DOHH2 (cell line): ENCODE measurements around the gene IFT88.

Experiments
- H3F3A ChIP-seq: fragments of 200-600 bp; sonication (generic), shearing (Covaris generic); 2 replicates; pipeline ENCODE4 v1.6.0; 2016; ENCODE audit warnings: antibody characterized with exemption, mild to moderate bottlenecking; ENCODE audit not compliant: control insufficient read depth, insufficient read depth
- H3K27ac ChIP-seq: fragments of 200-600 bp; sonication (generic); 2 replicates; pipeline ENCODE4 v1.5.1; 2014; ENCODE audit warnings: low read depth, mild to moderate bottlenecking, low read length, moderate library complexity
- H3K27me3 ChIP-seq: fragments of 200-600 bp; sonication (generic); 2 replicates; pipeline ENCODE4 v1.6.1; 2014; ENCODE audit warnings: mild to moderate bottlenecking, low read length, mixed read lengths; ENCODE audit not compliant: control insufficient read depth
- H3K36me3 ChIP-seq: fragments of 200-600 bp; sonication (generic); 2 replicates; pipeline ENCODE4 v1.6.1; 2014; ENCODE audit warnings: mild to moderate bottlenecking, low read length, moderate library complexity, mixed read lengths; ENCODE audit not compliant: control insufficient read depth
- H3K4me1 ChIP-seq: fragments of 200-600 bp; sonication (generic); 2 replicates; pipeline ENCODE4 v1.6.1; 2014; ENCODE audit warnings: mild to moderate bottlenecking, low read length, mixed read lengths; ENCODE audit not compliant: control insufficient read depth
- H3K4me2 ChIP-seq: fragments of 200-600 bp; sonication (generic); 2 replicates; pipeline ENCODE4 v1.6.0; 2014; ENCODE audit warnings: mild to moderate bottlenecking, low read length, moderate library complexity
- H3K4me3 ChIP-seq: fragments of 200-600 bp; sonication (generic); 2 replicates; pipeline ENCODE4 v1.5.1; 2014; ENCODE audit warnings: mild to moderate bottlenecking, low read length, mixed read lengths
- H3K79me2 ChIP-seq: fragments of 200-600 bp; sonication (generic); 2 replicates; pipeline ENCODE4 v1.6.1; 2014; ENCODE audit warnings: mild to moderate bottlenecking, low read length, mixed read lengths; ENCODE audit not compliant: control insufficient read depth
- H3K9me2 ChIP-seq: fragments of 200-600 bp; sonication (generic); replicated peaks from 2 replicates; pipeline ENCODE4 v1.6.1; 2014; ENCODE audit warnings: mild to moderate bottlenecking, low read length, mixed read lengths; ENCODE audit not compliant: control insufficient read depth
- H3K9me3 ChIP-seq: fragments of 200-600 bp; sonication (generic); 2 replicates; pipeline ENCODE4 v1.6.1; 2014; ENCODE audit warnings: antibody characterized with exemption, low read length, mixed read lengths; ENCODE audit not compliant: control insufficient read depth, insufficient read depth
- H4K20me1 ChIP-seq: fragments of 200-600 bp; sonication (generic); 2 replicates; pipeline ENCODE4 v1.6.0; 2014; ENCODE audit warnings: low read depth, mild to moderate bottlenecking, antibody characterized with exemption, low read length, moderate library complexity; ENCODE audit not compliant: control insufficient read depth, insufficient read depth
- EZH2phosphoT487 ChIP-seq: fragments of 200-600 bp; sonication (generic); IDR thresholded peaks from 2 replicates; pipeline ENCODE4 v1.6.1; 2017; ENCODE audit warnings: borderline replicate concordance, mild to moderate bottlenecking, antibody characterized with exemption, low read length, moderate library complexity, mixed read lengths
- TF ChIP-seq, protein P1 (sequence below): fragments of 200-600 bp; sonication (generic); IDR thresholded peaks from one replicate; pipeline ENCODE4 v1.5.1; 2014; ENCODE audit warnings: antibody characterized with exemption, mild to moderate bottlenecking, low read depth, low read length; ENCODE audit not compliant: poor library complexity, severe bottlenecking

The IFT88 gene

DNA sequence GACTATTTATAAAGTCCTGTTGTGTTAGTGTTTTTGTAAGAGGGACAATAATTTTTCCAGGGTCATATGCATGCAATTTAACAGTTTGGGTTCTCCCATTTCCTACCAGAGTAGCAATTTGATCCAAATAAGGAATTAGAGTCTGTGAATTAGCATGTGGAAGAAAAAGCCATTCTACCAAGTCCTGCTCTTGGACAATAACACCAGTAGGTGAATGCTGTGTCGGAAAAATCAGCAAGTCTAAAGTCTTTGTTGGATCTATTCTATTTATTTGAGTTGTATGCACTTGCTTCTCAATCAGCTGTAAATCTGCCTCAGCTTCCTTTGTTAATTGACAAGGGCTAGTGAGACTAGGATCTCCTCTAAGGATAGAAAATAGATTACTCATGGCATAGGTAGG is 115.1 kb downstream of the IFT88 start:
- Histone ChIP-seq H3K79me2 (no peaks in the 10 kb centered on the region), H3K4me1 (no peaks in the 10 kb centered on the region), H3F3A (no peaks in the 10 kb centered on the region), H3K4me3 (no peak overlapping the region), H3K27me3 (no peaks in the 10 kb centered on the region), H3K9me3 (no peaks in the 10 kb centered on the region), H4K20me1 (no peaks in the 10 kb centered on the region), H3K27ac (no peak overlapping the region), H3K36me3 (no peaks in the 10 kb centered on the region), H3K9me2 (no peaks in the 10 kb centered on the region), H3K4me2 (no peak overlapping the region)
- no peak for TF ChIP-seq EZH2phosphoT487
- TF ChIP-seq, protein P1, sequence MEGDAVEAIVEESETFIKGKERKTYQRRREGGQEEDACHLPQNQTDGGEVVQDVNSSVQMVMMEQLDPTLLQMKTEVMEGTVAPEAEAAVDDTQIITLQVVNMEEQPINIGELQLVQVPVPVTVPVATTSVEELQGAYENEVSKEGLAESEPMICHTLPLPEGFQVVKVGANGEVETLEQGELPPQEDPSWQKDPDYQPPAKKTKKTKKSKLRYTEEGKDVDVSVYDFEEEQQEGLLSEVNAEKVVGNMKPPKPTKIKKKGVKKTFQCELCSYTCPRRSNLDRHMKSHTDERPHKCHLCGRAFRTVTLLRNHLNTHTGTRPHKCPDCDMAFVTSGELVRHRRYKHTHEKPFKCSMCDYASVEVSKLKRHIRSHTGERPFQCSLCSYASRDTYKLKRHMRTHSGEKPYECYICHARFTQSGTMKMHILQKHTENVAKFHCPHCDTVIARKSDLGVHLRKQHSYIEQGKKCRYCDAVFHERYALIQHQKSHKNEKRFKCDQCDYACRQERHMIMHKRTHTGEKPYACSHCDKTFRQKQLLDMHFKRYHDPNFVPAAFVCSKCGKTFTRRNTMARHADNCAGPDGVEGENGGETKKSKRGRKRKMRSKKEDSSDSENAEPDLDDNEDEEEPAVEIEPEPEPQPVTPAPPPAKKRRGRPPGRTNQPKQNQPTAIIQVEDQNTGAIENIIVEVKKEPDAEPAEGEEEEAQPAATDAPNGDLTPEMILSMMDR: no peak

DNA sequence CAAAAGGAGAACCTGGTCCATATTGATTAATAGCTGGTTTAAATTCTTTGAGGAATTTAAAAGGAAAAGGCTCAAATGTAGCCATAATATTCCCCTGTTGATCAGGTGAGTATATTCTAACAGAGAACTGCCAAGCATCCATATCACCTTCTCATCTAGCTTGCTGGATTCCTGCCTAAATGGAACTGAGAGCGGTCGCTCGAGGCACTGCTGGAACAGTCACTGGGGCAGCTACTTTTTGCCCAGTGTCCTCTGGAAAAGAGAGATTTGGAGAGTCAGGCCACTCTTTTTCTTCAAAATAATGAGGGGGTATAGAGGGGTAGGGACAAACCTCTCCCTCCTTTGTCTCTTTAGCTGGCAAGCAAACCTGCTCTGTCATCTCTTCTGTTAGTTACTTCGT is 117.1 kb downstream of the IFT88 start:
- Histone ChIP-seq H3K9me2 (no peaks in the 10 kb centered on the region), H3K4me3 (no peak overlapping the region), H3K36me3 (no peaks in the 10 kb centered on the region), H3K4me2 (no peak overlapping the region), H3F3A (no peaks in the 10 kb centered on the region), H3K27me3 (no peaks in the 10 kb centered on the region), H3K79me2 (no peaks in the 10 kb centered on the region), H4K20me1 (no peaks in the 10 kb centered on the region), H3K9me3 (no peaks in the 10 kb centered on the region), H3K27ac (no peak overlapping the region), H3K4me1 (no peaks in the 10 kb centered on the region)
- TF ChIP-seq EZH2phosphoT487: no peak
- TF ChIP-seq, protein P1: no peak

DNA sequence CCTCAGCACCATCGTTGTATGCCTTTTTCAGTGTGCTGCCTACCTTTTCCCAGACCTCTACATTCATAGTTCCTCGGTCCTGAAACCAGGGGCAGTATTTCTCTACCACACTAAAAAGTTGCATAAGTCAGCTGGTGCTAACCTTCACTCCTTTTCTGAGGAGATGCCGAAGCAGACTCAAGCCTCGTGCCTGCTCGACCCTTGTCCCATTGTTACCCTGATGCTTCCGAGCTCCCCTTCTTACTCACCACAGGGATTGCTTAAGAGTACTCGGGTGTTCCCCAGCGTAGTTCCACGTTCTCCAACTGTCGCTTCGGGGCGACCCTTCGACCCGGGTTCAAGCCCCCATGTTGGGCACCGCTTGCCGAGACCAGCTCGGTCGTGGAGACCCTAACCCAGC is 117.6 kb downstream of the IFT88 start:
- Histone ChIP-seq H3K36me3 (no peaks in the 10 kb centered on the region), H4K20me1 (no peaks in the 10 kb centered on the region), H3K4me1 (no peaks in the 10 kb centered on the region), H3K9me2 (no peaks in the 10 kb centered on the region), H3K27ac (no peak overlapping the region), H3K9me3 (no peaks in the 10 kb centered on the region), H3K4me3 (no peak overlapping the region), H3F3A (no peaks in the 10 kb centered on the region), H3K79me2 (no peaks in the 10 kb centered on the region), H3K4me2 (no peak overlapping the region), H3K27me3 (no peaks in the 10 kb centered on the region)
- TF ChIP-seq, protein P1: no peak
- no peak for TF ChIP-seq EZH2phosphoT487

DNA sequence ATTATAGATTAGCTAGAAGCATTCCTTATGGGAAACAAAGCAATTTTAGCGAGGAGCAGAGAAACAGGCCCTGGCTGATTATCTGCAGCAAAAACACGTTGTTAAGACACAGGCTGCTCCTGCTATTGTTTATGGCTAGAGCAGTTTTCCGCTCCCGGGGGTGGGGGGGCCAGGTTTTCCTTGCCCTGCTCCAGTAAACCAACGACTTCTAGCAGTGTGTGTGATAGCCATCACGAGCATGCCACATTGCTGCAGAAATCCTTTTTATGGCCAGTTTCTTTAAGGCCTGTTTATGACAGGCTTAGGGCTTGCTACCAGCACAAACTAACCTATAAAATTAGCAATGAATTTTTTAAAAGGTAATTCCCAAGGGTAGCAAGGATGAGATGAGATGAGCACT is 118.1 kb downstream of the IFT88 start:
- TF ChIP-seq, protein P1: no peak
- TF ChIP-seq EZH2phosphoT487: no peak
- Histone ChIP-seq H3F3A (no peaks in the 10 kb centered on the region), H3K36me3 (no peaks in the 10 kb centered on the region), H3K4me2 (no peak overlapping the region), H3K27me3 (no peaks in the 10 kb centered on the region), H3K4me1 (no peaks in the 10 kb centered on the region), H3K79me2 (no peaks in the 10 kb centered on the region), H3K4me3 (no peak overlapping the region), H4K20me1 (no peaks in the 10 kb centered on the region), H3K27ac (no peak overlapping the region), H3K9me2 (no peaks in the 10 kb centered on the region), H3K9me3 (no peaks in the 10 kb centered on the region)
